Bladder microvascular endothelial cell (primary cell): ENCODE results near the gene DDAH1. TPM values are rescaled to one million over a fixed set of nuclear protein-coding genes. Genes with fewer than 3 reads are reported as not detected.

ENCODE experiments used
- total RNA-seq: library from RNA; depleted of rRNA; stranded (reverse); fragments of >200 nt; gene quantifications from 2 replicates; pipeline ENCODE4 v1.2.3, GENCODE V29; 2014

Gene DDAH1
- total RNA-seq = 22.7 and 50.1 TPM in 2 replicates

DNA sequence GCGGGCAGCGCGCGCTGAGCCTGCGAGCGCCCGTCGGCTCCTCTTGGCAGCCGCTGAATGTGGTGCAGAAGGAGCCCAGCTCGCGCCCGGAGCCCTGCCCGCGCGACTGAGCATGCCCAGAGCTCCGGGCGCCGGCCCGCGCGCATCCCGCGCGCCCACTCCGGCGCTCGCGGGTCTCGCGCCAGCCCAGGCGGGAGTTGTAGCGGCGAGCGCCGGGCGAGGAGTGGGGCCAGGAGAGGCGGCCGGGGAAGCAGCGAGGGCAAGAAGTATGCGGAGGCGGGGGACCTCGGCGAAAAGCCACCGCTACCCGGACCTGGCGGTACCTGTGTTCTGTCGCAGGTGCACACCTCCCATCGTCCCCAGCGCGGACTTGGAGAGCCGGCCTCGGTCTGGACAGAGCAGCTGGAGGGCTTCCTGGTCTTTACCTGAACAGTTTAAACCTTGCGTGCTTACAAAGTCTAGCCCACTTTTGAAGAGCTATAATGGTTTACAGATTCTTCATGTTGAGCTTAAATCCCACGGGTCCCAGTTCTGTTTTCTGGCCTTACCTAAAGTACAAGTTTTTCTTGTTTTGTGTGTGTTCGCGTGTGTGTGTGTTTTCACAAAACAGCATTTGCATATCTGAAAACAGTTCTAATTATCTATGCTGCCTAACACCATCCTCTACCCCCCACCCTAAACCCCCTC lies at the start of gene DDAH1:
TSS of gene DDAH1 (minus strand) at position 61 of the 687 bp plus-strand sequence. CDS start 114 bp downstream, outside the sequence.

DNA sequence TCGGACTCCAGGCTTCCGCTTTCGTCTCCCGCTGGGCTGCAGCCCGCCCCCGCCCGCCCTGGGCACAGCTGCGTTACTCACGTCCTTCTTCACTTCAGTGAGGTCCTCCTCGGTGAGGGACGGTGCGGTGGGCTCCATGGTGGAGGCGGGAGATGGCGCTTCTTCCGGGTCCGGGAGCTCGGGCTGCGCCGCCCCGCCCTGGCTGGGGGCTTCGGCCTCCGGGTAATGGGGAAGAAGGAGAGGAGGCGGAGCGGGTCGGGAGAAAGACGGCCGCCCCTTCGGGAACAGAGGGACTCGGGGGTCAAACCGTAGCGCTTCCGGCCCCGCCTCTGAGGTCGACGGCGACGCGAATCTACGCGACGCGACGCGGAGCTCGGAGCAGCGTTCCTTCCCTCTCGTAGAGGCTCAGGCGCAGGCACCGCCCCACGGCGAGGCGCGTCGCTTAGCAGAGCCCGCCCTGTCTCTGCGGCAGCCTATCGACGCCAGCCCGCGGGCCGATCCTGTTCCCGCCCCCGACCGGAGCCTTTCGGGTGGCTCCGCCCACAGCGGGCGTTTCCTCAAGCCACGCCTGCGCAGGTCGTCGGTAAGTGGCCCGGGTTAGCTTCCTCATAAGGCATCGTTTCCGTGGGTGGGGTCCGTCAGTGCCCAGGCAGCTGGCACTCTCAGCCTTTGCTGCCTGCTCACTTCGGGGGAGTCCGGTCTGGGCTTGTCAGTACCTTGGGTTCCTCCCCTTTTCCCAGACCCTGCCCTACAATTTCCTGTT lies 188.6 kb downstream of the DDAH1 start, which contains the start of gene BCL10:
TSS of gene BCL10 (minus strand) at position 418 of the 763 bp plus-strand sequence. CDS start at position 138, 280 bp downstream.

Other genes with a start within 250 kb of the DDAH1 start
- gene C1orf52, start 205.5 kb downstream of the DDAH1 start, total RNA-seq = 9.2 and 32.3 TPM in 2 replicates
- gene BCL10, start 188.5 kb downstream of the DDAH1 start, total RNA-seq = 32.7 and 73.7 TPM in 2 replicates
- 96.8 and 459 TPM in 2 replicates for gene CCN1, start 115.6 kb upstream of the DDAH1 start, total RNA-seq
- gene ZNHIT6, start 243.3 kb upstream of the DDAH1 start, total RNA-seq = 7.6 and 17.1 TPM in 2 replicates